GM21619 (cell line): ENCODE data around the gene MYO15A.

Source experiments
- ATAC-seq: cut with Tn5 transposase; IDR thresholded peaks from one replicate; pipeline ENCODE4 v1.9.1; 2021; ENCODE audit not compliant: unreplicated experiment

MYO15A gene

GRCh38 chr17:18156171-18156975, 47.8 kb downstream of the MYO15A start:
- ATAC-seq = no peak

- ATAC-seq = no peak
These were observed 48.4 kb downstream of the MYO15A start for GRCh38 chr17:18156976-18157280.

GRCh38 chr17:18157354-18157985, 48.9 kb downstream of the MYO15A start:
- ATAC-seq = no peak

GRCh38 chr17:18158022-18158600, 49.6 kb downstream of the MYO15A start:
- no peak for ATAC-seq

GRCh38 chr17:18159551-18160120, 51.1 kb downstream of the MYO15A start:
- ATAC-seq = no peak

GRCh38 chr17:18160128-18160856, 51.7 kb downstream of the MYO15A start:
- ATAC-seq = no peak

- ATAC-seq = no peak
These were observed 52.9 kb downstream of the MYO15A start for GRCh38 chr17:18161207-18162145.

- no peak for ATAC-seq
These were observed 55.0 kb downstream of the MYO15A start for GRCh38 chr17:18163547-18163946.

- no peak for ATAC-seq
These were observed 58.3 kb downstream of the MYO15A start for GRCh38 chr17:18166894-18167293.

GRCh38 chr17:18167421-18167820, 58.9 kb downstream of the MYO15A start:
- ATAC-seq = no peak

GRCh38 chr17:18172531-18173278, 64.1 kb downstream of the MYO15A start:
- no peak for ATAC-seq

- no peak for ATAC-seq
These were observed 65.2 kb downstream of the MYO15A start for GRCh38 chr17:18173740-18174139.

- no peak for ATAC-seq
These were observed 67.6 kb downstream of the MYO15A start for GRCh38 chr17:18176176-18176575.

- no peak for ATAC-seq
These were observed 68.6 kb downstream of the MYO15A start for GRCh38 chr17:18177133-18177532.

- ATAC-seq = no peak
These were observed 69.2 kb downstream of the MYO15A start for GRCh38 chr17:18177722-18178121.

GRCh38 chr17:18179196-18179595, 70.6 kb downstream of the MYO15A start:
- ATAC-seq = no peak

GRCh38 chr17:18179804-18180203, 71.2 kb downstream of the MYO15A start:
- no peak for ATAC-seq

GRCh38 chr17:18181358-18181757, 72.8 kb downstream of the MYO15A start:
- ATAC-seq = no peak

- no peak for ATAC-seq
These were observed 73.8 kb downstream of the MYO15A start for GRCh38 chr17:18182110-18182977.
